ENCODE data around the gene NME7. TPM values are rescaled to one million over a fixed set of nuclear protein-coding genes. Genes with fewer than 3 reads are reported as not detected.
"Not testable (repeated sequence)": the region's sequence is repeated elsewhere in the genome, so short reads cannot be mapped to it uniquely, and the experiment has no call there.

Gene NME7
- total RNA-seq (2021; ENCODE audit: unreplicated experiment) (30.3 TPM), Bru-seq, nascent RNA (percentile 69 among the genes with signal in this experiment), BruChase-seq, experiment 1, labeled RNA remaining after a 2-hour chase (percentile 54 among the genes with signal in this experiment), BruChase-seq, experiment 2, labeled RNA remaining after a 6-hour chase (percentile 51 among the genes with signal in this experiment)
- 51.8 TPM for polyA plus RNA-seq (2012; ENCODE audit: insufficient read length)
- long read RNA-seq, transcript NME7-201 (12 exons, 1,642 nt) = major isoform, 53 of 82 reads
- long read RNA-seq, transcript NME7-203 (12 exons, 1,590 nt) = minor isoform, 9 of 82 reads
- long read RNA-seq, partial matches to known transcripts = 1 of 82 reads
- long read RNA-seq, other reads (novel, unspliced or antisense) = 18 of 82 reads

GRCh38 chr1:169367686-169368405 is at the start of gene NME7, which contains the start of gene BLZF1:
TSS of gene NME7 (minus strand) at chr1:169367797. CDS start at chr1:169367710, 87 bp downstream.
TSS of gene BLZF1 (plus strand) at chr1:169368195. CDS start at chr1:169369523, 1,328 bp downstream.
- TF ChIP-seq TCF7L2 (IDR thresholded peaks at IDR 0.05; ENCODE audit: low read depth, low read length) (0 out of 2 replicates have a peak, but pooled peaks have one; percentile 20), CTCF (IDR thresholded peaks at IDR 0.05) (no peak), POLR2AphosphoS5 (IDR thresholded peaks at IDR 0.05; ENCODE audit: low read depth, low read length) (peak; percentile 41), REST (IDR thresholded peaks at IDR 0.05; ENCODE audit: insufficient read depth in 1 of 2, low read depth in 2 of 2, low read length in 1 of 2) (no peak), SIN3A (IDR thresholded peaks at IDR 0.05; ENCODE audit: borderline replicate concordance, insufficient read depth, low read depth, low read length) (no peak; the same call in 1 of the 2 replicates)
- in situ Hi-C loops (cut with HindIII; ENCODE audit: low pct_unique_long_range_greater_than_20kb, low sequenced_read_pairs) = no loop called here
- CTCF ChIA-PET = no interaction called here
- Histone ChIP-seq H3K36me3 (ENCODE audit: control insufficient read depth, insufficient read depth, low read length) (peaks cover 37% of the 10 kb centered on the region), H3K9me3 (ENCODE audit: control insufficient read depth, insufficient read depth, low read depth, low read length) (no peaks in the 10 kb centered on the region), H3K27ac (ENCODE audit: low read length) (peak within 1 kb of the TSS; percentile 100), H3K4me3 (ENCODE audit: low read depth in 2 of 2, low read length in 2 of 2) (peak within 1 kb of the TSS; percentile 91 to 99), H3K4me1 (ENCODE audit: control insufficient read depth, insufficient read depth, low read length) (peaks cover 14% of the 10 kb centered on the region; the same call in 1 of the 2 replicates), H3K27me3 (ENCODE audit: control insufficient read depth, insufficient read depth, low read length) (no peaks in the 10 kb centered on the region)
- ATAC-seq = peak; percentile 98
- DNase-seq (ENCODE audit: low read depth, low spot score) = peak; percentile 97
- BruUV-seq (replicated peaks) = no TSS peak
- intact Hi-C loops (cut with micrococcal nuclease; ENCODE audit: unreplicated experiment) = loop anchor here (5.0 kb wide), 1 partner anchor 119 kb away; the partner anchor contains the start of gene SLC19A2
- POLR2A ChIA-PET = interaction anchor here (0.6 to 0.7 kb wide), 4 partner anchors 28 to 744 kb away, joined by 3 read pairs; no protein-coding TSS in a partner anchor

- H3K27me3 ChIP-seq (ENCODE audit: control insufficient read depth, insufficient read depth, low read length) = no peaks in the 10 kb centered on the region
- no peak for DNase-seq (ENCODE audit: low read depth, low spot score)
- no peak overlapping the region for H3K4me3 ChIP-seq (ENCODE audit: low read depth in 2 of 2, low read length in 2 of 2)
- no peaks in the 10 kb centered on the region for H3K4me1 ChIP-seq (ENCODE audit: control insufficient read depth, insufficient read depth, low read length)
- no TSS peak for BruUV-seq (replicated peaks)
- CTCF ChIA-PET = no interaction called here
- no peak for TF ChIP-seq POLR2AphosphoS5 (IDR thresholded peaks at IDR 0.05; ENCODE audit: low read depth, low read length)
- TF ChIP-seq SIN3A (IDR thresholded peaks at IDR 0.05; ENCODE audit: borderline replicate concordance, insufficient read depth, low read depth, low read length) = no peak
- TF ChIP-seq CTCF (IDR thresholded peaks at IDR 0.05) = no peak
- no peak for TF ChIP-seq REST (IDR thresholded peaks at IDR 0.05; ENCODE audit: insufficient read depth in 1 of 2, low read depth in 2 of 2, low read length in 1 of 2)
- TF ChIP-seq TCF7L2 (IDR thresholded peaks at IDR 0.05; ENCODE audit: low read depth, low read length) = no peak
- intact Hi-C loops (cut with micrococcal nuclease; ENCODE audit: unreplicated experiment) (no loop called here), in situ Hi-C loops (cut with HindIII; ENCODE audit: low pct_unique_long_range_greater_than_20kb, low sequenced_read_pairs) (no loop called here)
- ATAC-seq = no peak
- H3K36me3 ChIP-seq (ENCODE audit: control insufficient read depth, insufficient read depth, low read length) = no peaks in the 10 kb centered on the region
- POLR2A ChIA-PET = no interaction called here
- H3K27ac ChIP-seq (ENCODE audit: low read length) = no peak overlapping the region
- no peaks in the 10 kb centered on the region for H3K9me3 ChIP-seq (ENCODE audit: control insufficient read depth, insufficient read depth, low read depth, low read length)
Measured at GRCh38 chr1:169414952-169415351, 47.4 kb upstream of the NME7 start.

- DNase-seq (ENCODE audit: low read depth, low spot score); in situ Hi-C loops (cut with HindIII; ENCODE audit: low pct_unique_long_range_greater_than_20kb, low sequenced_read_pairs); H3K27me3 ChIP-seq (ENCODE audit: control insufficient read depth, insufficient read depth, low read length); H3K9me3 ChIP-seq (ENCODE audit: control insufficient read depth, insufficient read depth, low read depth, low read length); CTCF ChIA-PET; H3K36me3 ChIP-seq (ENCODE audit: control insufficient read depth, insufficient read depth, low read length); ATAC-seq; intact Hi-C loops (cut with micrococcal nuclease; ENCODE audit: unreplicated experiment); H3K4me3 ChIP-seq (ENCODE audit: low read depth in 2 of 2, low read length in 2 of 2); H3K27ac ChIP-seq (ENCODE audit: low read length); POLR2A ChIA-PET; H3K4me1 ChIP-seq (ENCODE audit: control insufficient read depth, insufficient read depth, low read length); BruUV-seq (replicated peaks): not testable (repeated sequence)
Measured at GRCh38 chr1:169408340-169408739, 40.7 kb upstream of the NME7 start.
